PC-9 (cell line): ENCODE measurements around the gene BAHD1. TPM values are rescaled to one million over a fixed set of nuclear protein-coding genes. Genes with fewer than 3 reads are reported as not detected.

ENCODE experiments used
- BruUV-seq: library from RNA; stranded (reverse); fragments of 400-500 nt; replicated peaks from 2 replicates; lab custom pipeline; 2021; lab: Mats Ljungman, UMichigan
- CTCF ChIA-PET: fragments of 300-600 bp; sonication (Branson Sonifier 250); formaldehyde crosslinking; loops from one replicate; lab custom pipeline; 2022; ENCODE audit warnings: antibody characterized with exemption; lab: Charles Lee
- POLR2A ChIA-PET: fragments of 300-600 bp; sonication (Branson Sonifier 250); formaldehyde crosslinking; loops from one replicate; lab custom pipeline; 2022; ENCODE audit warnings: antibody characterized with exemption; ENCODE audit not compliant: unreplicated experiment; lab: Charles Lee
- DNase-seq, 2 experiments: peaks; one replicate each; pipeline versions ENCODE4 v3.0.0 to v3.0.0-alpha.2; 2015 to 2022; ENCODE audit warnings: mixed read lengths in 1 of 2
- H2AFZ ChIP-seq: fragments of 200-600 bp; sonication (generic); 2 replicates; pipeline ENCODE4 v1.8.1; 2017; ENCODE audit warnings: antibody characterized with exemption
- H3F3A ChIP-seq: fragments of 200-600 bp; sonication (generic); 2 replicates; pipeline ENCODE4 v1.8.1; 2017; ENCODE audit warnings: antibody characterized with exemption, mild to moderate bottlenecking, low read depth; ENCODE audit not compliant: insufficient read depth
- H3K27ac ChIP-seq: fragments of 200-600 bp; sonication (generic); 2 replicates; pipeline ENCODE4 v1.6.1; 2016; ENCODE audit warnings: mixed run types
- H3K27me3 ChIP-seq: fragments of 200-600 bp; sonication (generic); 2 replicates; pipeline ENCODE4 v1.6.1; 2016; ENCODE audit warnings: low read depth, mixed run types; ENCODE audit not compliant: insufficient read depth
- H3K36me3 ChIP-seq: fragments of 200-600 bp; sonication (generic); 2 replicates; pipeline ENCODE4 v1.6.1; 2016; ENCODE audit warnings: low read depth, mixed run types
- H3K4me1 ChIP-seq: fragments of 200-600 bp; sonication (generic); replicated peaks from 2 replicates; pipeline ENCODE4 v1.6.1; 2016; ENCODE audit warnings: mixed run types; ENCODE audit not compliant: insufficient read depth
- H3K4me2 ChIP-seq: fragments of 200-600 bp; sonication (generic); 2 replicates; pipeline ENCODE4 v1.6.1; 2017; ENCODE audit warnings: mixed run types
- H3K4me3 ChIP-seq: fragments of 200-600 bp; sonication (generic); 2 replicates; pipeline ENCODE4 v1.6.1; 2016; ENCODE audit warnings: mixed run types
- H3K79me2 ChIP-seq: fragments of 200-600 bp; sonication (generic); 2 replicates; pipeline ENCODE4 v1.6.1; 2017; ENCODE audit warnings: low read depth, mixed run types
- H3K9me2 ChIP-seq: fragments of 200-600 bp; sonication (generic); 2 replicates; pipeline ENCODE4 v1.8.1; 2017; ENCODE audit warnings: mild to moderate bottlenecking; ENCODE audit not compliant: insufficient read depth
- H3K9me3 ChIP-seq: fragments of 200-600 bp; sonication (generic); 2 replicates; pipeline ENCODE4 v1.8.1; 2016; ENCODE audit warnings: low read depth; ENCODE audit not compliant: insufficient read depth
- H4K20me1 ChIP-seq: fragments of 200-600 bp; sonication (generic); 2 replicates; pipeline ENCODE4 v1.8.1; 2017; ENCODE audit not compliant: insufficient read depth
- EZH2 ChIP-seq: fragments of 200-600 bp; sonication (generic); IDR thresholded peaks from 2 replicates; pipeline ENCODE4 v1.8.0; 2017; ENCODE audit warnings: antibody characterized with exemption, low read depth
- intact Hi-C: fragments of 100-400 bp; cut with micrococcal nuclease; formaldehyde crosslinking; loops from one replicate; pipeline ENCODE4 v1.10.0; 2022; ENCODE audit not compliant: unreplicated experiment
- total RNA-seq: library from RNA; stranded (reverse); gene quantifications from 2 replicates; pipeline ENCODE4 v1.2.3, GENCODE V29; 2021
- TF ChIP-seq, protein P1 (sequence below): fragments of 200-600 bp; sonication (generic); conservative IDR thresholded peaks from 2 replicates; pipeline ENCODE4 v1.6.1; 2017; ENCODE audit warnings: mixed run types, antibody characterized with exemption, mild to moderate bottlenecking, moderate library complexity

The BAHD1 gene
- total RNA-seq, 1 experiment from 2014 or later = 19.1 TPM

DNA sequence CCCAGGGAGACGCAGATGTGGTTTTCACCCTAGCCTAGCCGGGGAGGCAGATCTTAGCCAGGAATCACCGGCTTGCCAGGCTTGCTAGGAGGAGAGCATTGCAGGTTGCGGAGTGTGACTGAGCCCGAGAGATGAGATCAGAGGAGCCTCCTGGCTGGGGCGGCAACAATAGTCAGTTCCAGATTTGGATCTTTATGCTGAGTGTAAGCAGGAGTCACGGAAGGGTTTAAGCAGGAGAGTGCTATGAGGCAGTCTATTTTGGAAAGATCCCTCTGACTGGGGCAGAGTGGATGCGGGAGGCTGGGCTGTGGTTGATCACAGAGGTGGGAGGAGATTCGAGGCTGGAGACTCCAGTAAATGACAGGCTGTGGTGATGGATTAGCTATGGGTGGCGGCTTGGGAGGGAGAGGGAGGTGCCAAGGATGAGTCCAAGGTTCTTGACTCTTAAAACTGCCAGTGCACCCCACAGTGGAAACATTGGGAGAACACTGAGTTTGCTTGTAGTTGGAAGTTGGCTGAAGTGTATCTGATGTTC, 10.4 kb upstream of the BAHD1 start:
- CTCF ChIA-PET = interaction anchor here (0.6 to 0.7 kb wide), 2 partner anchors 9 to 10 kb away, joined by 3 to 5 read pairs; no protein-coding TSS in a partner anchor
- POLR2A ChIA-PET = interaction anchor here (0.6 to 0.7 kb wide), 2 partner anchors 13 to 357 kb away, joined by 3 to 9 read pairs; no protein-coding TSS in a partner anchor
- Histone ChIP-seq H3K27ac (no peak overlapping the region), H3K27me3 (no peaks in the 10 kb centered on the region), H4K20me1 (no peaks in the 10 kb centered on the region), H3K4me3 (no peak overlapping the region), H3K4me2 (no peak overlapping the region), H2AFZ (no peak overlapping the region), H3K79me2 (no peaks in the 10 kb centered on the region), H3F3A (no peaks in the 10 kb centered on the region), H3K9me3 (no peaks in the 10 kb centered on the region), H3K4me1 (no peaks in the 10 kb centered on the region), H3K9me2 (no peaks in the 10 kb centered on the region), H3K36me3 (no peaks in the 10 kb centered on the region)
- DNase-seq = no peak
- BruUV-seq = no TSS peak
- TF ChIP-seq, protein P1, sequence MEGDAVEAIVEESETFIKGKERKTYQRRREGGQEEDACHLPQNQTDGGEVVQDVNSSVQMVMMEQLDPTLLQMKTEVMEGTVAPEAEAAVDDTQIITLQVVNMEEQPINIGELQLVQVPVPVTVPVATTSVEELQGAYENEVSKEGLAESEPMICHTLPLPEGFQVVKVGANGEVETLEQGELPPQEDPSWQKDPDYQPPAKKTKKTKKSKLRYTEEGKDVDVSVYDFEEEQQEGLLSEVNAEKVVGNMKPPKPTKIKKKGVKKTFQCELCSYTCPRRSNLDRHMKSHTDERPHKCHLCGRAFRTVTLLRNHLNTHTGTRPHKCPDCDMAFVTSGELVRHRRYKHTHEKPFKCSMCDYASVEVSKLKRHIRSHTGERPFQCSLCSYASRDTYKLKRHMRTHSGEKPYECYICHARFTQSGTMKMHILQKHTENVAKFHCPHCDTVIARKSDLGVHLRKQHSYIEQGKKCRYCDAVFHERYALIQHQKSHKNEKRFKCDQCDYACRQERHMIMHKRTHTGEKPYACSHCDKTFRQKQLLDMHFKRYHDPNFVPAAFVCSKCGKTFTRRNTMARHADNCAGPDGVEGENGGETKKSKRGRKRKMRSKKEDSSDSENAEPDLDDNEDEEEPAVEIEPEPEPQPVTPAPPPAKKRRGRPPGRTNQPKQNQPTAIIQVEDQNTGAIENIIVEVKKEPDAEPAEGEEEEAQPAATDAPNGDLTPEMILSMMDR = no peak
- TF ChIP-seq EZH2 = no peak
- intact Hi-C loops = no loop called here

DNA sequence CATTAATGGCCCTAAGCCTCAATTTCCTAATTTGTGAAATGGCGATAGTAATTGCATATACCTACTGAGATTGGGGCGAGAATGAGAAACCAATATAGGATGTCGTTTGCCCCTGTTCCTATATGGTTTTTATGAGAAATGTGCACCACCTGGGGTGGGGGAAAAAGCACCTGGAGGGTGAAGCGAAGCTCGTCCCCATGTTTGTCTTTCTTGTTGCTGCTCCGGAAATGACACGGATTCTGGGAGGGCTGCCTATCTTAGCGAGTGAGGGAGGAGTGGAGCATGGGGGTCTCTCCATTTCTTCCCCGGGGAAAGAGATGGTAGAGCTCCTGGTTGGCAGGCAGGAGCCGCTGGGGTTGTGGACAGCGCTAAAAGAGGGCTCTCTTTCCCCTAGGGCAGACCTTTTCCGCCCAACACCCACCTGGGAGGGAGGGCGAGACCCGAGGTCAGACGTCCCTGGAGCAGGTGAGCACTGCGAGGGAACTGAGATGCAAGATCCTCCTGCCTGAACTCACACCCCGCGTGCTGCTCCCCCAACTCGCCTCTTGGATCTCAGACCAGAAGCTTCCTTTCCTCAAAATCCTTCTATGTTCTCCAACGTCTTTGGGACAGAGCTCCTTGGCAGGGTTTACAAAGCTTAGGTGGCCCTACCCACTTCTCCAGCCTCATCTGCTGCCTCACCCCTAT, 5.6 kb upstream of the BAHD1 start:
- no peak overlapping the region for H2AFZ ChIP-seq

DNA sequence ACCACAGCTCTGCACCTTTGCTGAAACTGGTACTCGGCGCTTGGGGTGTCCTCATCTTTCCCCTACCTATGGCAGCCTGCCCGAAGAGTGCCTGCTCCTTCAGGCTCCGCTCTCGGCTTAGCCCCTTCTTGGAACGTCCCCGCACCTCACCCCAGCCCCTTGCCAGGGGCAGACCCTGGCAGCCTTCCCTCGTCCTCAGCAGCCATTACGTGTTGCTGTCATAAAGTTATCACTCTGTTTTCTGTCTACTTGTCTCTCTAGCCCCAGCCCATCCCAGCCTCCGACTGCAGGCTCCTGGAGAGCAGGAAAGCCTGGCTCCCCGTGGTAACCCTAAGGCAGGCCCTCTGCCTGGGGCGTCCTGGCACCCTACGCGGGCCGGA, 5.1 kb upstream of the BAHD1 start:
- intact Hi-C loops = no loop called here
- TF ChIP-seq, protein P1 = no peak
- TF ChIP-seq EZH2 = no peak
- no peaks in the 10 kb centered on the region for H3K36me3 ChIP-seq
- POLR2A ChIA-PET = no interaction called here
- H3K9me2 ChIP-seq = no peaks in the 10 kb centered on the region
- H3K4me1 ChIP-seq = peaks cover 9% of the 10 kb centered on the region; the same call in 1 of the 2 replicates
- H3K79me2 ChIP-seq = no peaks in the 10 kb centered on the region
- BruUV-seq = no TSS peak
- no peaks in the 10 kb centered on the region for H3K9me3 ChIP-seq
- peaks cover 6% of the 10 kb centered on the region; the same call in 1 of the 2 replicates for H3F3A ChIP-seq
- no peak overlapping the region for H3K4me2 ChIP-seq
- H3K27me3 ChIP-seq = no peaks in the 10 kb centered on the region
- no peaks in the 10 kb centered on the region for H4K20me1 ChIP-seq
- no peak for DNase-seq
- H3K27ac ChIP-seq = no peak overlapping the region
- H2AFZ ChIP-seq = no peak overlapping the region
- no peak overlapping the region for H3K4me3 ChIP-seq
- CTCF ChIA-PET = no interaction called here

More for the DNA sequence above, 5.6 kb upstream of the BAHD1 start:
- no peaks in the 10 kb centered on the region for H3K36me3 ChIP-seq
- H3F3A ChIP-seq = peaks cover 5% of the 10 kb centered on the region; the same call in 1 of the 2 replicates
- no peak for DNase-seq
- H4K20me1 ChIP-seq = no peaks in the 10 kb centered on the region
- CTCF ChIA-PET = no interaction called here
- no peak overlapping the region for H3K4me2 ChIP-seq
- no peaks in the 10 kb centered on the region for H3K79me2 ChIP-seq
- H3K9me3 ChIP-seq = no peaks in the 10 kb centered on the region
- no peak overlapping the region for H3K27ac ChIP-seq
- no peaks in the 10 kb centered on the region for H3K9me2 ChIP-seq
- TF ChIP-seq EZH2 = no peak
- TF ChIP-seq, protein P1 = no peak
- POLR2A ChIA-PET = no interaction called here
- no TSS peak for BruUV-seq
- H3K27me3 ChIP-seq = no peaks in the 10 kb centered on the region
- H3K4me1 ChIP-seq = peaks cover 9% of the 10 kb centered on the region; the same call in 1 of the 2 replicates
- H3K4me3 ChIP-seq = no peak overlapping the region
- intact Hi-C loops = no loop called here
